ENCODE measurements around the gene STRN4.
"Not testable (repeated sequence)": the region's sequence is repeated elsewhere in the genome, so short reads cannot be mapped to it uniquely, and the experiment has no call there.

The STRN4 gene

DNA sequence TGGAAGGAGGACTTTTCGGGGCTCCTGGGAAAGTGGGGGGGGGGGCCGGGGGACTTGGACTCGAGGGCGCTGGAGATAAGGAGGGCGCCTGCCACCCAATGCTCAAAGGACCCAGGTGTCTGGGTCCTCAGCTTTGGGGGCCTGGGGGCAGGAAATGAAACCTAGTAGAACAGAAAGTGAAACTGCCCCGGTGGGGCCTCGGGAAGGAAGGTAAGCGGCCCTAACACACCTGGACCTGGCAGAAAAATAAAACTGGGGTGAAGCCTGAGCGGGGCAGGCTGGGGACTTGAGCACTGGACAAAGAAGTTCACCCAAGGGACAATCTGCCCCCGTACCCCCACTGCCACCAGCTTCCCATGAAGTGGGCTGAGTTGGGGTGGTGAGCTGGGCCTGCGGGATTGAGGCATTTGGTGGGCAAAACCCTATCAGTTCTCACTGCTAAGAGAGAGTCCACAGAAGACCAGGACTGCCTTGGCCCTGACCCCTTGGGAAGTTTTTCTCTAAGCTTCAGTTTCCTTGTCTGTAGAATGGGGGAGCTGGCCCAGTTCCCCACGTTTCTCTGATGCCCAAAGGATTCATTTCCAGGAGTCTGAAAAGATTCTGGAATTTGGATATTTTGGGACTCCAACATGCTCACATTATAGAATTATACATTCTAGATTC lies 31.7 kb downstream of the STRN4 start:
- peak in 1 of 2 donors; percentile 41 for DNase-seq (ENCODE audit: low read depth in 2 of 2)

DNA sequence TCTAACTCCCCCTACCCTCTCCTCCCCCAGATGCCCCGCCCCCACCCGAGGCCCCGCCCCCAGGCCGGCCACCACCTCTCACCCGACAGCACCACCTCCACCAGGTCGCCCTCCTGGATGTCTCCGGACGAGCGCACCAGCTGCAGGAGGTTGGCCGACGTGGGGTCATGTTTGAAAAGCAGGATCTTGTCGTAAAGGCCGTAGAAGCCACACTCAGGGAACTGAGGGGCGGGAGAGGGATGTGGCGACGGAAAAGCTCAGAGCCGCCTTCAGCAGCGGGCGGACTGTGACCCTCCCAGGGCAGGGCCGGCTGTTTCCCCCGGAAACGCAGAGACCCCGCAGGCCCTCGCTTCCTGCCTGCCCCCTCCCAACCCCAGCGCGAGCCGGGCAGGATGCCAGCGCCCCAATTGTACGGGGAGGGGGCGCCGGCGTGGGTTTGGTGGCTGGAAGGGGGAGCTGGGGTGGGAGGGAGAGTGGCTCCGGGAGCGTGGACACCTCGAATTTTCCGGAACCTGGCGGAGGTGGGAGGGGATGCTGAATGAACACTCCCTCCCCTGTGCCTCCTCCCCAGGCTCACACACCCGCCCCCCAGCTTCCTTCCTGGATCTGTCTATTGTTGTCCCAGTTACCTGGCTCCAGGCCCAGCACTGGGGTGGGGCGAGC lies 32.3 kb downstream of the STRN4 start:
- DNase-seq (ENCODE audit: low read depth in 2 of 2) = peak; percentile 56 to 64

DNA sequence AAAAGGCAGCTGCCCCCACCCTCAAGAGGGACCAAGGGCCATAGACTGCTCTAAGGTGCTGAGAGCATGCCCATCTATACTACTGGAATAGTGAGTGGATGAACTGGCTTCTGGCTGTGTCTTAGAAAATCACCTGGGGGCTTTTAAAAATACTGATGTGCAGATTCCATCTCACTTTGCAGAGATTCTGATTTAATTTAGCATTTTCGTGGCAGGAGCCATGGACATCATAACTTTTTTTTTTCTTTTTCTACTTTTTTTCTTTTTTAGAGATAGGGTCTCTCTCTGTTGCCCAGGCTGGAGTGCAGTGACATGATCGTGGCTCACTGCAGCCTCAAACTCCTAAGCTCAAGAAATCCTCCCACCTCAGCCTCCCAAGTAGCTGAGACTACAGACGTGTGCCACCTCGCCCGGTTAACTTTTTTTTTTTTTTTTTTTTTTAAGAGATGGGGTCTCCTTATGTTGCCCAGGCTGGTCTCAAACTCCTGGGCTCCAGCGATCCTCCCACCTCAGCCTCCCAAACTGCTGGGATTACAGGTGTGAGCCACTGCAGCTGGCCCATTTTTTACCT lies 33.4 kb downstream of the STRN4 start:
- not testable (repeated sequence) for DNase-seq (ENCODE audit: low read depth in 2 of 2)

DNA sequence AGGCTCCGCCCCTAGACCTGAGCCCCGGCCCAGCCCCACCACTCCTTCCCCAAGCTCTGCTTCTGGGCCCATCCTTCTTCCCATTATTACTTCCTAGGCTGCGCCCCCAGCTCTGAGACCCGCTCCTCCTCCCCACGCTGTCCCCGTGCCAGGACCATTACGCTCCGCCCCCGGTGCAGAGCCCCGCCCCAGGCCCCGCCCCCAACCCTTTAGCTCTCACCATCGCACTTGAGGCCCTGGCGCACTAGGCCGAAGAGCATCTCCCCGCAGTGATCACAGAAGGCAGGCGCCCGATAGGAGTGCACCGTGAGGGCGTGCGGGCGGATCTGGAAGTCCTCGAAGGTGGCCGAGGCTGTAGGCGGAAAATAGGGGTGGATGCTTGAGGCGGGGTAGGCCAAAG lies 35.6 kb downstream of the STRN4 start:
- no peak for DNase-seq (ENCODE audit: low read depth in 2 of 2)

DNA sequence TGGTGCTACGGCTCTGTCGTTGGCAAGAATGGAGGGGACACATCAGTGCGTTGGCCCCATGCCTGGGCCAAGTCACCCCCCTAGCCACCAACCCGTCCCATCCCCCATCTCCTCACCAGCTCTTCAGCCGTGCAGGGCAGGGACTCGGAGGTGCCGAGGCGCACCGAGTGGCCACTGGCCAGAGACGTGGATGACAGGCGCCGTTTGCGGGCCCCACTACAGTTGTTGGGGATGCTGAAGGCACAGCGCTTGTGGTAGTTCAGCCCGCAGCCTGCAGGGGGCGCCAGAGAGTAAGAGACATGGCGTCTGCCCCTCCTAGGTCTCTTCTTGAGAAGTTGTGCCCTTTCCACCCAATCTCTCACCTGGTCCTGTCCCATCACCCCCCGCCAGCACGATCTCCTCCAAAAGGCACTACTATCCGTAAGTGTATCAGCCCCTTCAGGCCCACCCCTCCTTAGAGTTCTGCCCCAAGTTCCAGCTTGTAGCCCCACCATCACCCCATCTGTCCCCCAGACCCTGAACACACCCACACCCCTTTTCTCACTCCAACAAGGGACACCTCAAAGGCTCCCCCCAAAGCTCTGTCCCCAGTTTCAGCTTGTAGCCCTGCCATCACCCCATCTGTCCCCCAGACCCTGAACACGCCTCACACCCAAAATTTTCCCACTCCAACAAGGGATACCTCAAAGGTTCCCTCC lies 41.7 kb downstream of the STRN4 start:
- peak; percentile 83 to 90 for DNase-seq (ENCODE audit: low read depth in 2 of 2)

DNA sequence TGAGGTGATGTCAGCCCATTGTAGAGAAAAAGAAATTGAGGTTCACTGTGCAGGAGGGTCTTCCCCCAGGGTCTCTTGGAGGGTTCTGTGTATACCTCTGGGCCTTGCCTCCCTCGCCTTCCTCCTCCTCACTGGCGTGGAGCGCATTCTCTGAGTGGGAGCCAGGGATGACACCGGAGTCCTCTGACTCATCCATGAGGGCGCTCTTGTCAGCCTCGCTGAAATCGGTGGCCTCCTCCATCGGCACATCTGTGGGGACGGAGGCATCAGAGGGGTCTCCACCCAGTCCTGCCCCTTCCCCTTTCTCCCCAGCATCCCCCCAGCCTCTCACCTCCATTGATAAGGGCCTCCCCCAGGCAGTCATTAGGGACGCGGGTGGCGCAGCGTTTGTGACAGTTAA lies 45.5 kb downstream of the STRN4 start:
- DNase-seq (ENCODE audit: low read depth in 2 of 2) = no peak

DNA sequence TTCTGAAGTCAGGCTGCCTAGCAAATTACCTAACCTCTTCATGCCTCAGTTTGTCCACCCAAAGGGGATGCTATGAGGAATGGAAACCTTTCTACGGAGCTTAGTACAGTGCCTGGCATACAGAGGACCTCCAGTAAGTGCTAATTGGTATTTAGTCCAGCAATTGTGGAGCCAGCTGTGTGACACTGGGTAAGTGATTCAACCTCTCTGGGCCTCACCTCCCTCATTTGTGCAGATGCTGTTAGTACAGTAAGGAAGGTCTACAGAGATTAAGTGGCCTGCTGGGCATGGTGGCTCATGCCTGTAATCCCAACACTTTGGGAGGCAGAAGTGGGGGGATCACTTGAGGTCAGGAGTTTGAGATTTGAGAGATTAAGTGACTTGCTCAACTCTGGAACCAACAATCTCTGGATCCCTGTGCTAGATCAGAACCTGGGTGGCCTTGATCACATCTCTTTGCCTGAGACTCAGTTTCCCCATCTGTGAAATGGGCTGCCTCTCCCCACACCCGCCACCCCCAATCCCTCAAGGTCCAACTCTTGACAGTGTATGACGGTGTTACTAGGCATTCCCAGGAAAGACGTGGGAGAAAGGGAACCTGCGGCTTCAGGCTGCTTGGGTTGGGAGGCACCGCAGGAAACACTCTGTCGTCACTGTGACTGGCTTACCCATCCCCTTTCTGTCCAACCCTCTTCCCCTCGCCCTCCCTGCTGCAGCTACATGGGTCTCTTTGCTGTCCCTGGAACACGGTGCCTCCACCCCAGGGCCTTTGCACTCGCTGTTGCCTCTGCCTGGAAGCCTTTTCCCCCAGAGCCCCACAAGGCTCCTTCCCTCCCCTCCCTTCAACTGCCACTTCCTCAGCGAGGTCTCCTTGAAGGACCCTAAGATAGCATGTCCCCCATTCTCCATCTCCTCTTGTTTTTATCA lies 47.6 kb downstream of the STRN4 start:
- DNase-seq (ENCODE audit: low read depth in 2 of 2) = no peak

DNA sequence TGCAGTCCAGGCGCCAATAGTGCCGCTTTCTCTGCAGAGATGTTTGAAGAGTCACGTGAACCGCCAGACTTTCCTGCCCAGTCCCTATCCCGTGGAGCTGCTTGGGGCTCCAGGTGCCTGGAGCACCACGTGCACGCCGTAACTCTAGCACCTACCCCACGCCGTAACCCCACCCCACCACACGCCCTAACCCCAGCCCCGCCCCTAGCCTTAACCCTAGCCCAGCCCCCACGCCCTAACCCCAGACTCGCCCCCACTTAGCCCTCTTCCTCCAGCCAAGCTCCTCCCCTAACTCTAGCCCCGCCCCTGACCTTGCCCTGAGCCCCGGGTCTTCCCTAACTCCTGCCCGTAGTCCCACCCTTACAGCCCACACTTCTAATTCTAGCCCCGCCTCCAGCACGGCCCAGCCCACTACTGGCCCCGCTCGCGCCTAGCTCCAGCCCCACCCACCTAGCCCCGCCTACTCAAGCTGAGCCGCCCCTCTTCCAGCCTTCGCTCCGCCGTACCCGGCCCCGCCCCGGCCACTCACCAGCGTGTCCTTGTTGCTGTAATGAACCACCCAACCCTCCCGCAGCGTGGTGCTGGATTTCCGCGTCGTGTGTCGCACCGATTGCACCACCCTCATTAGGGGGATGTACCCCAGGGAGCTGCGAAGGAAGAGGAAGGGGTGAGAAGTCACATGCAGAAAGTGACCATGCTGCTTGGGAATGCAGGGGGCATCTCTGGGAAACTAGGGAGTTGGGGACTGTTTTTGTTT lies 48.9 kb downstream of the STRN4 start:
- no peak for DNase-seq (ENCODE audit: low read depth in 2 of 2)

DNA sequence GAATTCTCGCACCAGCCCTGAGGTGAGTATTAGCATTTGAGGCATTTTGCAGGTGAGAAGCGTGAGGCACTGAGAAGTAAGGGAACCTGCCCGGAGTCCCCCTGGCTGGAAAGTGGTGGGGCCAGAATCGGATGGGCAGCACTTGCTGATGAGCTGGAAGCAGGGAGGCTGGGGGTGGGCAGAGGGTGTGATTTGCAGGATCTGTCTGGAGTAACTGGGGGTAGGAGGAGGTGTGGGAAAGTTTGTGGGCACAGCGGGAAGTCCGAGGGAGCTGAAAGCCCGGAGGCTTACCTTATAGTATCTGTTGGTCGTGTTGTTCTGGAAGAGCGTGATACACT lies 49.4 kb downstream of the STRN4 start:
- DNase-seq (ENCODE audit: low read depth in 2 of 2) = no peak

DNA sequence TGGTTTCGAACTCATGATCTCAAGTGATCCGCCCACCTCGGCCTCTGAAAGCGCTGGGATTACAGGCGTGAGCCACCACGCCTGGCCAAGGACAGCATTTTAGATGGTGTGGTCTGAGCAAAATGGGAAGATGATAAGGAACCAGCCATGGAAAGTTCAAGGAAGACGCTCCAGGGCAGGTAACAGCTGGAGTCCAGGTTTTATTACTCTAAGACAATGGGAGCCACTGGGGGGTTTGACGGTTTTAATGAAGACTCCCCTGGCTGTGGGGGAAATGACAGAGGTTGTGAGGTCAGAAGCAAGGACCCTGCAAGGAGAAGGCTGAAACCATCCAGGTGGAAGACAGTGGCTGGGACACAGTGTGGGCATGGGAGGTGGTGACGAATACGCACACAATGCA lies 50.2 kb downstream of the STRN4 start:
- no peak for DNase-seq (ENCODE audit: low read depth in 2 of 2)

DNA sequence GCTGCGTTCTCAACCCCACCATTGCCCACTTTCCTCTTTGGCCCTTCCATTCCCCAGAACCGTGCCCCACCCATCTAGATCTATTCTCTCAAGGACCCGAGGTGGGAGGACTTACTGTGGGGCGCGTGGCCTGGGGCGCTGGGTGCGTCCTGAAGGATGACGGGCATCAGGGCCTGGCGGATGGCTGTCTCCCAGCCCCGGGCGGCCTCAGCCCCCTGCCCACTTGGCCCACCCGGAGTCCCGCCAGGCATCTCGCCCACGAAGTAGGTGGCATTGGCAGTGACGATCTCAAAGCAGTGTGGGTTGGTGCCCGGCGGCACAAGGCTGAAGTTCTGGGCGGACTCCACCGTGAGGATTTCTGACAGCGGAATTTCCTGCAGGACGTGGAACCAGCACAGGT lies 52.5 kb downstream of the STRN4 start:
- no peak for DNase-seq (ENCODE audit: low read depth in 2 of 2)

DNA sequence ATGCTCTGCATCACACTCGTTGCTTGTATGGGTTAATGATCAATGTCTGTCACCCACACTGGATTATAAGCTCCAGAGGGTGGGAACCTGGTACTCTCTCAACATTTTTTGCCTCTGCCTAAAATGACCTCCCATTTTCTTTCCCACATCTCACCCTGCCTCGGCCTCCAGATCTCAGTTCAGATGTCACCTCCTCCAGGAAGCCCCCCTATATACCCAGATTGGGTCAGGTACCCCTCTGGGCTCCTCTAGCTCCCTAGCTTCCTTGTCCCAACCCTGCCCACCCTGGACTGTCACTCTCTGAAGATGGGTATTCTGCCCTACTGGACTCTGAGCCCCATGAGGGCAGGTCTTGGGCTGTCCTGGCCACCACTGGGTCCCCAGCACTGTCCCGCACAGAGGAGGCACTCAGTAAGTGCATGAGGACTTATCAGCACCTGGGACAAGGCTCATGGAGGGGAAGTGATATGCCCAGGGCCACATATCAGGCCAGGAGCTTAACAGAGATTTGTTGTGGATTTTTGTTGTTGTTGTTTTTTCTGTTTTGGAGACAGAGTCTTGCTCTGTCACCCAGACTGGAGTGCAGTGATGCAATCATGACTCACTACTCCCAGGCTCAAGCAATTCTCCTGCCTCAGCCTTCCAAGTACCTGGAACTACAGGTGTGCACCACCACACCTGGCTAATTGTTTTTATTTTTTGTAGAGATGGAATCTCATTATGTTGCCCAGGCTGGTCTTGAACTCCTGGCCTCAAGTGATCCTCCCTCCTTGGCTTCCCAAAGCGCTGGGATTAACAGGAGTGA lies 53.1 kb downstream of the STRN4 start:
- no peak for DNase-seq (ENCODE audit: low read depth in 2 of 2)

DNA sequence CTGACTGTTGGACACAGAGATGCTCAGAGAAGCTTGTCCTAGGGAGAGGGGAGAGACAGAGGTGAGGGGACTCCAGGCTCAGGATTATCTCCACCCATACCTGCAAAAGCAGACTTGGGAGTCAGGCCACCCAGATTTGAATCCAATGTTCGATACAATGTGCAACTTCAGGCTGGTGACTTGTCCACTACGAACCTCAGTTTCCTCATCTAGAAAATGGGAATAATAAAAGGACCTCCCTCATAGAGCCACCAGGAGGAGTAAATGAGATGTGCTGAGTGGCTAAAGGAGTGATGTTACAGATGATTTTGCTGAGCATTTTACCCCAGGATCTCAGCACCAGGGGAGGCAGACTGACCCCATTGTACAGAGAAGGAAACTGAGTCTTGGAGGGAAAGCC lies 54.3 kb downstream of the STRN4 start:
- DNase-seq (ENCODE audit: low read depth in 2 of 2) = no peak

DNA sequence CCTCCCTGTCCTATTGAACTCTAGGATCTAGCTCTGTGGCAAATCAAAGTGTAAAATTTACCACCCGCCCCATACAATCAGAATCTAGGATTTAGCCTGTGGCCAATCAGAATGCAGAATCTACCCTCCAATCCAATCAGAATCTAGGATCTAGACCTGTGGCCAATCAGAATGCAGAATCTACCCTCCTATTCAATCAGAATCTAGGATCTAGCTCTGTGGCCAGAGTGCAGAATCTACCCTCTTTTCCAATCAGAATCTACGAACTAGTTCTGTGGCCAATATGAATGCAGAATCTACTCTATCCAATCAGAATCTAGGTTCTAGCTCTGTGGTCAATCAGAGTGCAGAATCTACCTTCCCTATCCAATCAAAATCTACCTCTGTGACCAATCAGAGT lies 55.1 kb downstream of the STRN4 start:
- DNase-seq (ENCODE audit: low read depth in 2 of 2) = no peak

DNA sequence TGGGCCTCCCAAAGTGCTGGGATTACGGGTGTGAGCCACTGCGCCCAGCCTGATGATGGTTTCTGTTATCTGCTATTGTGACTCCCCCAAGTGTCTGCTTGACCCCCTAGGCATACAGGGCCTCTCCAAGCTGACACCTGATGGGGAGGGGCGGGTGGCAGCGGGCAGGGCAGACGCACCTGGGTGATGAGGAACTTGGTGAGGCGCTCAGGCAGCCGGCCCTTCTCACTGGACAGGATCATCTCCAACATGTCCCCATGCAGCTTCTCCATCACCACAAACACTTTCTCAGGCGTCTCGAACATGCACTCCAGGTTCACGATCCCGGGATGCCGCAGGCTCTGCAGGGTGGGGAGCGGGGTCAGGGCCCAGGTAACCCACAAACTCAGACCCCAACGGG lies 56.9 kb downstream of the STRN4 start:
- DNase-seq (ENCODE audit: low read depth in 2 of 2) = no peak

DNA sequence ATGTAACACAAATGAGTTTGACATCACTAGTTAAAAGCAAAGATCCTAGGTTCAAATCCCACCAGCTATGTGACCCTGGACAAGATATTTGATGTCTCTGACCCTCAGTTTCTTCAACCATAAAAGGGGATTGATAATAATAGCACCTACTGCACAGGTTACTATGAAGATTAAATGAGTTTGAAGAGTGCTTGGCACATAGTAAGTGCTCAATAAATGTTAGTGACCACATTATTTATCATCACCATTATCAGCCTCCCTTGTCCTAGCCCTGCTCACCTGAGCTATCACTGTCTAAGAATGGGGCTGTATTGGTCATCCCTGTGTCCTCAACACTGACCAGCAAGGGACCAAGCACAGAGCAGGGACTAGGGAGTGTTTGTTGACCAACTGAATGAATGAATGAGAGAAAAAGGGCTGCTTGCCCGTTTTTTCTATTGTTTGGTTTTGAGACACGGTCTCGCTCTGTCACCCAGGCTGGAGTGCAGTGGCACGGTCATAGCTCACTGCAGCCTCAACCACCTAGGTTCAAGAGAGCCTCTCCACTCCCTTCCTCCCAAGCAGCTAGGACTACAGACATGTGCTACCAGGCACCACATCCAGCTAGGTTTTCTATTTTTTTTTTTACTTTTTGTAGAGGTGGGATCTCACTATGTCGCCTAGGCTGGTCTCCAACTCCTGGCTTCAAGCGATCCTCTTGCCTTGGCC lies 58.7 kb downstream of the STRN4 start:
- DNase-seq (ENCODE audit: low read depth in 2 of 2) = no peak

DNA sequence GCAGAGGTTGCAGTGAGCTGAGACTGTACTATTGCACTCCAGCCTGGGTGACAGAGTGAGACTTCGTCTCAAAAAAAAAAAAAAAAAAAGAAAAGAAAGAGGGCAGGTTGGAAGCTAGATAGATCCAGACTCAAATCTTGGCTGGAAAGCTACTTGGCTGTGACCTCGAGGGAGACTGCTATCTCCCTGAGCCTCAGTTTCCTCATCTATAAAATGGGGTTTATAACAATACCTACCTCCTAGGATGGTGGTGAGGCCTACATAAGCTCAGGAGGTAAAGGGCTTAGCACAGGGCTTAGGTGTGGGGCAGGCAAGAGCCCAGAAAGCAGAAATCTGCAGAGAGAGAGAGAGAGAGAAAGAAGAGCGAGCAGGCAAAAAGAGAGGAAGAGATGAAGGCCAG lies 61.1 kb downstream of the STRN4 start:
- DNase-seq (ENCODE audit: low read depth in 2 of 2) = no peak

DNA sequence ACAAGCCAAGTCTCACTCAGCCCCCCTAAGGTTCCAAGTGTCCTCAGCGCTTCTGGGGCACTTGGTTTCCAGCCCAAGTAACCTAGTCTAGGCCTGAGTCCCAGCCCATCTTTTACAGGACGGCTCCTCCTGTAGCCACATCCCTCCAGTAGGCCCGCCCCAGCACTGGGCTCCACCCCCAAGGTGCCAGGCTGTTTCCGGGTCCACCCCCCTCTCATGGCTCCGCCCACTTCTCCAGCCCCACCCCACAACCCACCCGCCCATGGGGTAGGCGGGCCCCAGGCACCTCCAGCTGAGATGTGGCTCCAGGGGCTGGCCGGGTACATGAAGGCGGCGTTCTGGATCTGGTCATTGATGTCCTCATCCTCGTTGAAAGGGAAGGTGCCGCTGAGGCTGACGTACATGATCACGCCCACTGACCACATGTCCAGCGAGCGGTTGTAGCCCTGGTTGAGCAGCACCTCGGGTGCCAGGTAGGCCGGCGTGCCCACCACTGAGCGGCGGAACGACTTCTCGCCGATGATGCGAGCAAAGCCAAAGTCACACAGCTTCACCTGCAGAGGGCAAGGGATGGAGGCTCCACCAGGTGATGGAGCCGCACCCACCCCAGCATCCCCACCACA lies 68.0 kb downstream of the STRN4 start:
- peak in 1 of 2 donors; percentile 38 for DNase-seq (ENCODE audit: low read depth in 2 of 2)

All from stimulated activated CD8-positive, alpha-beta memory T cell treated with anti-CD3 and anti-CD28 coated beads, Interleukin-7, amount 100 ng/mL, for 1 hour (primary cell).